OCI-LY7 (cell line): ENCODE data around the gene GYPA.
"Not testable (repeated sequence)": the region's sequence is repeated elsewhere in the genome, so short reads cannot be mapped to it uniquely, and the experiment has no call there.

ENCODE experiments used
- CTCF ChIP-seq: fragments of 200-600 bp; sonication (generic); conservative IDR thresholded peaks from 2 replicates; pipeline ENCODE4 v1.5.1; 2014; ENCODE audit warnings: mild to moderate bottlenecking, antibody characterized with exemption, low read length, moderate library complexity, mixed read lengths
- EZH2phosphoT487 ChIP-seq: fragments of 200-600 bp; sonication (generic); IDR thresholded peaks from 2 replicates; pipeline ENCODE4 v1.6.1; 2018; ENCODE audit warnings: low read depth, borderline replicate concordance, mild to moderate bottlenecking, mixed run types, antibody characterized with exemption, low read length, moderate library complexity, mixed read lengths

DNA sequence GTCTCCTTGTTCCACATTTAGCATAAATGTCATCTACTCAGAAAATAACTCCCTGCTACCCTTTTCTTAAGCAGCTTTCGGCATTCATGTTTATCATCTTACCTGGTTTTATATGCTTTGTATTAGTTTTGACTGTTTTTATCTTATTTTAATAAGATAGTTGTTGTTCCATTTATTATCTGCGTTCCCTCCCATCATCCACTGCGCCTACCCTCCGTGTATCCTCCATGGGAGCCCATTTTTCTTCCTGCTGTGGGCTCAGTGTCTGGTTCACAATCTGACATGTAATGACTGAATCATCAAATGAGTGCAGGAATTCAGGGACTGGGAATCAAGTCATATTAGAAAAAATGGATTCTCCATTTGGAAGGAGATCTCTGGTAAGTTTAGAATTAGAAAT lies 2.3 kb downstream of the GYPA start:
- TF ChIP-seq CTCF, EZH2phosphoT487: not testable (repeated sequence)
